ENCODE results near the gene PRKN.

DNA sequence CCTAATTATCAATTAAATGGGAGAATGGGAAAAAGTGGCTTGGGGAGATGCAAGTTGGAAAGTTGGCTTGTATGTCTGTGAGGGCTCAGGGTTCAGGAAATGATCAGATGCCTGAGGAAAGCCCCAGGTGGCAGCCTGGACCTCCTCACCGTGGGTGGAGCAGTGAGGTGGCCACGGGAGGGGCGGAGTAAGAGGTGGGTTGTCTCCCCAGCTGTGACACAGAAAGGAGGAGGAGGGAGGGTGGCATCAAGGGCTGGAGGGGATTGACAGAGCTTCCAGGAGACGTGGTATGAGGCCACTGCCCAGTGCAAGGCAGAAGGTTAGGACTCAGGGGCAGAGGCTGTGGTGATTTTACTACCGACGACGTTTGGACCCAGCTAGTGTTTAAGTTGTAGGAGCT is 672.2 kb downstream of the PRKN start:
- TF ChIP-seq, protein P1, sequence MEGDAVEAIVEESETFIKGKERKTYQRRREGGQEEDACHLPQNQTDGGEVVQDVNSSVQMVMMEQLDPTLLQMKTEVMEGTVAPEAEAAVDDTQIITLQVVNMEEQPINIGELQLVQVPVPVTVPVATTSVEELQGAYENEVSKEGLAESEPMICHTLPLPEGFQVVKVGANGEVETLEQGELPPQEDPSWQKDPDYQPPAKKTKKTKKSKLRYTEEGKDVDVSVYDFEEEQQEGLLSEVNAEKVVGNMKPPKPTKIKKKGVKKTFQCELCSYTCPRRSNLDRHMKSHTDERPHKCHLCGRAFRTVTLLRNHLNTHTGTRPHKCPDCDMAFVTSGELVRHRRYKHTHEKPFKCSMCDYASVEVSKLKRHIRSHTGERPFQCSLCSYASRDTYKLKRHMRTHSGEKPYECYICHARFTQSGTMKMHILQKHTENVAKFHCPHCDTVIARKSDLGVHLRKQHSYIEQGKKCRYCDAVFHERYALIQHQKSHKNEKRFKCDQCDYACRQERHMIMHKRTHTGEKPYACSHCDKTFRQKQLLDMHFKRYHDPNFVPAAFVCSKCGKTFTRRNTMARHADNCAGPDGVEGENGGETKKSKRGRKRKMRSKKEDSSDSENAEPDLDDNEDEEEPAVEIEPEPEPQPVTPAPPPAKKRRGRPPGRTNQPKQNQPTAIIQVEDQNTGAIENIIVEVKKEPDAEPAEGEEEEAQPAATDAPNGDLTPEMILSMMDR (IDR thresholded peaks at IDR 0.05), result no peak
- TF ChIP-seq POLR2A (IDR thresholded peaks at IDR 0.05), result no peak
